VCaP (cell line): ENCODE data around the gene PIEZO1.

Experiments
- H3K27ac ChIP-seq: fragments of 450-650 bp; 2 replicates; pipeline ENCODE4 v1.5.1; 2017
- TF ChIP-seq, protein P1 (sequence below): fragments of 450-650 bp; conservative IDR thresholded peaks from 2 replicates; pipeline ENCODE4 v1.5.1; 2017; ENCODE audit warnings: mild to moderate bottlenecking, moderate library complexity

PIEZO1 gene

DNA sequence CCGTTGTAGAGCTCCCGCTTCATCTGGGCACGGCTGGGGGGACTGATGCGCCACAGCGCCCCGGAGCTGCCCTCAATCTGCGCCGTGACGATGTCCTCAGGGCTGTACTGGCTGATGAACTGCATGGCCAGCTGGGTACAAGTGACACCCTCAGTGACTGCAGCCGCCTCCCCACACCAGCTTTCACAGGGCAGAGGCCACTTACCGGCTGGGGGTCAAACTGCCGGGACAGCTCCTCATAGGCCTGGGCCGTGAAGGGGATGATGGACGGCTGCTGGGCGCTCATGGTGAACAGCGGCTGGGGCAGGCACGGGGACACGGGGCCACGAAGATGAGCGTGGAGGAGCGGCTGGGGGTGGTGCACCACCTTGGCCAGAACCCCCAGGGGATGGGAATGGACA lies 68.4 kb downstream of the PIEZO1 start:
- TF ChIP-seq, protein P1, sequence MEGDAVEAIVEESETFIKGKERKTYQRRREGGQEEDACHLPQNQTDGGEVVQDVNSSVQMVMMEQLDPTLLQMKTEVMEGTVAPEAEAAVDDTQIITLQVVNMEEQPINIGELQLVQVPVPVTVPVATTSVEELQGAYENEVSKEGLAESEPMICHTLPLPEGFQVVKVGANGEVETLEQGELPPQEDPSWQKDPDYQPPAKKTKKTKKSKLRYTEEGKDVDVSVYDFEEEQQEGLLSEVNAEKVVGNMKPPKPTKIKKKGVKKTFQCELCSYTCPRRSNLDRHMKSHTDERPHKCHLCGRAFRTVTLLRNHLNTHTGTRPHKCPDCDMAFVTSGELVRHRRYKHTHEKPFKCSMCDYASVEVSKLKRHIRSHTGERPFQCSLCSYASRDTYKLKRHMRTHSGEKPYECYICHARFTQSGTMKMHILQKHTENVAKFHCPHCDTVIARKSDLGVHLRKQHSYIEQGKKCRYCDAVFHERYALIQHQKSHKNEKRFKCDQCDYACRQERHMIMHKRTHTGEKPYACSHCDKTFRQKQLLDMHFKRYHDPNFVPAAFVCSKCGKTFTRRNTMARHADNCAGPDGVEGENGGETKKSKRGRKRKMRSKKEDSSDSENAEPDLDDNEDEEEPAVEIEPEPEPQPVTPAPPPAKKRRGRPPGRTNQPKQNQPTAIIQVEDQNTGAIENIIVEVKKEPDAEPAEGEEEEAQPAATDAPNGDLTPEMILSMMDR: no peak
- H3K27ac ChIP-seq: no peak overlapping the region

DNA sequence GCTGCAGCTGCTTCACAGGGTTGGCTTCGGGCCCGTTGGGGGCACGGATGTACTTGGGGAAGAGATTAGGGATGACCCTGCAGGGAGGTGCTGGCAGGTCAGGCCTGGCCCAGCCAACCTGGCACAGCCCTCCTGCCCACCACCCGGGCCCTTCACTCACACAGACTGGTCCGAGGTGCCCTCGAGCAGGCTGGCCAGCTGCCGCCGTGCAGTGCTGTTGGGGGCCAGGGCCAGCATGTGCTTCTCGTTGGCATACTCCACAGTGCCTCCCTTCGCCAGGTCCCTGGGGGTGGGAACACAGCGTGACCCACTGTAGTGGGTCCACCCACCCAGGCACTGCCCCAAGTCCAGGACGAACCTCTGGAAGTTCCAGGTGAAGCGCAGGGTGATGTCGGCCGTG lies 68.8 kb downstream of the PIEZO1 start:
- TF ChIP-seq, protein P1: no peak

DNA sequence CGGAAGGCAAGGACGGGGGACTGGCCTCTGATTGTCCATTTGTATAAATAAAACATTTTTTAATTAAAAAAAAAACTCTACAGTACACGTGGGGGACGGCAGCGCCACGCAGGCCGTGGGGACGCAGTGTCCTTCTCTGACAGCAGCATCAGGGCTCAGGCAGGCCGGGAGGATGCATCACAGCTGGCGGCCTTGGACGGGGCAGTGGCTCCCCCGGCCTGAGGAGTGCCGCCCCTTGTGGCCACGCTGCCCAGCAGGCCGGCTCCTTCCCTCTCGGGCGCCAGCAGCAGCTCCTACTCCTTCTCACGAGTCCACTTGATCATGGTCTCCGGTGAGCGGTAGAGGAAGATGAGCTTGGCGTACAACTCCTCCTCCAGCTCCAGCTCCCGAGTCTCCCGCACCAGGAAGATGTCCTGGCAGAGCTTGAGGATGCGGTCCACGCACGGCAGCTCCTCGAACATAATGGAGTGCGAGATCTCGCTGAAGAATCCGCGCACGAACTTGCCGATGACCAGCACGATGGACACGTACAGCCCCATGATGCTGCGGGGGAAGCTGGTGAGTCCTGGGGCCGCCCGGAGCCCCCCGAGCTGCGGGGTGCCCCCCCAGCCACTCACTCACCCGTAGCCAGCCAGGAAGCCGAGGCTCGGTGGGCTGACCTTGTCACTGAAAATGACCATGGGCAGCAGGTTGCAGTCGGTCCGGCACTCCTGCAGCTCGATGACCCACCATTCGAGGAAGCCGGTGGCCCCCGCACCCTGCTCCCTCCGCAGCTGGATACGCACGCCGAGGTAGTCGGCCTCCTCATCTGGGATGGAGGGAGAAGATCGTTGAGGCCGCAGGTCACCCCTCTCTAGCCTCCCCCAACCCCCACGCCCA lies 69.5 kb downstream of the PIEZO1 start:
- TF ChIP-seq, protein P1: no peak
- H3K27ac ChIP-seq: no peak overlapping the region

More for the DNA sequence above, 68.8 kb downstream of the PIEZO1 start:
- H3K27ac ChIP-seq: no peak overlapping the region

DNA sequence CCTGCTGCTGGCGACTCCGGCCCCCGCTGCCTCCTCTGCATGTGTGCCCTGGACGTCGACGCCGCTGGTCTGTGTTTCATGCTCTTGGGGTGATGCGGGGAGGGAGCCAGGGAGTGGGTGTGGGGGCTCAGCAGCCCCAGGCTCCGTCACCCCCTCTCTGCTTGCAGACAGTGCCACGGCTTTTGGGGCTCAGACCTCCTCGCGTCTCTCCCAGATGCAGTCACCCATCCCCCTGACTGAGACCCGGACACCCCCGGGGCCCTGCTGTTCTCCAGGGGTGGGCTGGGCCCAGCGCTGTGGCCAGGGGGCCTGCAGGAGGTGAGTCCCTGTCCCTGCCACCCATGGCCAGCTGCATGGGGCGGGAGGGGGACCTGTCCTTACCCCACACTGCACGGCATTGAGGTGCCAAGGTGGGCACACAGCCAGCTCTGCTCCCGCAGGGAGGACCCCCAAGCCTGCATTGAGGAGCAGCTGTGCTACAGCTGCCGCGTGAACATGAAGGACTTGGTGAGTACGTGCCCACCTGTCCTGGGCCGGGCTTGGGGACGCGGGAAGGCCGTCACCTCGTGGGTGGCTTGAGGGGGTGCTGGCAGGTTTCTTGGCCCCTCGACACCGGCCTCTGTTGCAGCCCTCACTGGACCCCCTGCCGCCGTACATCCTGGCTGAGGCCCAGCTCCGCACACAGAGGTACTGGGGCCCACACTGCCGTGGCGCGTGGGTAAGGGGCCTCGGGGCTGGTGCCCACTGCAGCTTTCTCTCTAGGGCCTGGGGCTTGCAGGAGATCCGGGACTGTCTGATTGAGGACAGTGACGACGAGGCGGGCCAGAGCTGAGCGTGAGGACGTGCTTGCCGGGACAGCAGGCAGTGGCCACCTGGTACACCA lies 70.4 kb downstream of the PIEZO1 start:
- no peak overlapping the region for H3K27ac ChIP-seq
- TF ChIP-seq, protein P1: no peak

DNA sequence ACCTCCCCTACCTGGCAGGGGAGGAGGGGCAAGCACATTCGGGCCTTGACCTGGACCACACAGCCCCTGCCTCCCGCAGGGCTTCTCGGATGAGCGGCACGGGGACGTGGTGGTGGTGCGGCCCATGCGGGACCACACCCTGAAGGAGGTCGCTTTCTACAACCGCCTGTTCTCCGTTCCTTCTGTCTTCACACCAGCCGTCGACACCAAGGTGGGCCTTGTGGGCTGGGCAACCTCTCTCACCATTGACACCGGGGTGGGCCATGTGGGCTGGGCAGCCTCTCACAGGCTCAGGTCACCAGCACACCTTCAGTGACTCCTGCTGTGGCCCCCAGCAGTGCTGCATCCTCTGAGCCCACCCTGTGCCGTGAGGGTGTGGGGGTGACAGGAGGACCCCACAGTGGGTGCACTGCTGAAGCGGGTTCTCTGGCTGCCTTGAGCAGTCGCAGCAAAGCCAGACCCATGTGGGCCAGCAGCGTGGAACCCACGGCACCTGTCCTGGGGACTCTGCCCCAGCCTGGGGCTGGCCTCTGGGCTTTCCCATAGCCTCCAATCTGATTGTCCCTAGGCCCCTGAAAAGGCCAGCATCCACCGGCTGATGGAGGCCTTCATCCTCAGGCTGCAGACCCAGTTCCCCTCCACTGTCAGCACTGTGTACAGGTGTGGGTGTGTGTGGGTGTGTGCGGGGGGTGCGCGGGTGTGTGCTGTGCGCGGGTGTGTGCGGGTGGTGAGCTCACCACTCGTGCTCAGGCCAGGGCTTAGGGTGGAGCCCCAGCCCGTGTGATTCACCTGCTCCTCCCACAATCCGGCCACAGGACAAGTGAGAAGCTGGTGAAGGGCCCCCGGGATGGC lies 71.2 kb downstream of the PIEZO1 start:
- TF ChIP-seq, protein P1: no peak

DNA sequence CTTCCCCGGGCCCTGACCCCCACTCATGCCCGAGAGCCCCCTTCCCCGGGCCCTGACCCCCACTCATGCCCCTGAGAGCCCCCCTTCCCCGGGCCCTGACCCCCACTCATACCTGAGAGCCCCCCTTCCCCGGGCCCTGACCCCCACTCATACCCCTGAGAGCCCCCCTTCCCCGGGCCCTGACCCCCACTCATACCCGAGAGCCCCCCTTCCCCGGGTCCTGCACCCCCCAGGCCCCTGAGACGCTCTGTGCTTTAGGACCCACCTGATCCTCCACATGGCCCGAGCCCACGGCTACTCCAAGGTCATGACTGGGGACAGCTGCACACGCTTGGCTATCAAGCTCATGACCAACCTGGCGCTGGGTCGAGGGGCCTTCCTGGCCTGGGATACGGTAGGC lies 72.0 kb downstream of the PIEZO1 start:
- no peak overlapping the region for H3K27ac ChIP-seq
- TF ChIP-seq, protein P1: no peak

More for the DNA sequence above, 71.2 kb downstream of the PIEZO1 start:
- H3K27ac ChIP-seq: no peak overlapping the region
